HL-60 (cell line): ENCODE data around the gene COMMD4.

ENCODE experiments used
- DNase-seq, 2 experiments: peaks; one replicate each; pipeline ENCODE4 v3.0.0-alpha.2; 2010 to 2020; ENCODE audit warnings: low read depth in 1 of 2, low spot score in 1 of 2
- H3K27ac ChIP-seq: fragments of 250-450 bp; sonication (Bioruptor Pico); replicated peaks from 2 replicates; pipeline ENCODE4 v1.5.1; 2020; ENCODE audit warnings: mild to moderate bottlenecking, moderate library complexity
- H3K27me3 ChIP-seq: fragments of 250-450 bp; sonication (Bioruptor Pico); 2 replicates; pipeline ENCODE4 v1.5.1; 2021; ENCODE audit warnings: mild to moderate bottlenecking, moderate library complexity; ENCODE audit not compliant: insufficient read depth, poor library complexity, severe bottlenecking
- H3K4me3 ChIP-seq: replicated peaks from 2 replicates; pipeline ENCODE4 v1.5.1; 2011; ENCODE audit warnings: mild to moderate bottlenecking, control low read depth, low read length; ENCODE audit not compliant: insufficient read depth
- CTCF ChIP-seq: IDR thresholded peaks from one replicate; pipeline ENCODE4 v1.5.1; 2011; ENCODE audit warnings: low read length, control low read depth, inconsistent platforms; ENCODE audit not compliant: insufficient read depth
- GABPA ChIP-seq: IDR thresholded peaks from 2 replicates; pipeline ENCODE4 v1.6.1; 2012; ENCODE audit warnings: low read depth
- POLR2AphosphoS5 ChIP-seq: IDR thresholded peaks from 2 replicates; pipeline ENCODE4 v1.6.1; 2012; ENCODE audit warnings: low read depth
- REST ChIP-seq: IDR thresholded peaks from 2 replicates; pipeline ENCODE4 v1.6.1; 2012; ENCODE audit warnings: low read depth; ENCODE audit not compliant: insufficient replicate concordance
- SPI1 ChIP-seq: IDR thresholded peaks from 2 replicates; pipeline ENCODE4 v1.6.1; 2012; ENCODE audit warnings: low read depth, mild to moderate bottlenecking, borderline replicate concordance

Gene COMMD4

GRCh38 chr15:75355369-75355768, 19.5 kb downstream of the COMMD4 start:
- TF ChIP-seq CTCF = no peak
- no peak for TF ChIP-seq SPI1
- no peak for TF ChIP-seq GABPA
- no peak for TF ChIP-seq REST
- TF ChIP-seq POLR2AphosphoS5 = no peak
- Histone ChIP-seq H3K27ac (no peak overlapping the region), H3K4me3 (no peak overlapping the region), H3K27me3 (no peaks in the 10 kb centered on the region)
- DNase-seq = no peak

- DNase-seq = no peak
- Histone ChIP-seq H3K4me3 (no peak overlapping the region), H3K27me3 (no peaks in the 10 kb centered on the region), H3K27ac (no peak overlapping the region)
- TF ChIP-seq CTCF = no peak
Observed at GRCh38 chr15:75356006-75356405, 20.1 kb downstream of the COMMD4 start.

GRCh38 chr15:75356517-75356916, 20.7 kb downstream of the COMMD4 start:
- H3K27me3 ChIP-seq = no peaks in the 10 kb centered on the region
- TF ChIP-seq CTCF = no peak
- no peak for TF ChIP-seq GABPA
- no peak for TF ChIP-seq SPI1
- TF ChIP-seq REST = no peak
- TF ChIP-seq POLR2AphosphoS5 = no peak
- no peak overlapping the region for H3K4me3 ChIP-seq
- DNase-seq = no peak
- no peak overlapping the region for H3K27ac ChIP-seq

- no peak overlapping the region for H3K27ac ChIP-seq
- H3K4me3 ChIP-seq = no peak overlapping the region
- TF ChIP-seq POLR2AphosphoS5 (no peak), SPI1 (no peak), REST (no peak), CTCF (no peak), GABPA (no peak)
- no peak for DNase-seq
- H3K27me3 ChIP-seq = no peaks in the 10 kb centered on the region
Observed at GRCh38 chr15:75357976-75358673, 22.3 kb downstream of the COMMD4 start.
